H9 (cell line): ENCODE data around the gene ENOX2. TPM values are rescaled to one million over a fixed set of nuclear protein-coding genes. Genes with fewer than 3 reads are reported as not detected.

Experiments
- DNase-seq: peaks from one replicate; pipeline ENCODE4 v3.0.0-alpha.2; 2017
- H2AFZ ChIP-seq: one replicate; pipeline ENCODE4 v1.6.1; 2013; ENCODE audit warnings: mild to moderate bottlenecking, low read length, control low read depth, moderate library complexity
- H2AK5ac ChIP-seq: 2 replicates; pipeline ENCODE4 v1.6.1; 2013; ENCODE audit warnings: low read length, control low read depth, mixed read lengths; ENCODE audit not compliant: insufficient read length
- H2BK120ac ChIP-seq: one replicate; pipeline ENCODE4 v1.6.1; 2013; ENCODE audit warnings: low read depth, mild to moderate bottlenecking, low read length, control low read depth, inconsistent platforms; ENCODE audit not compliant: poor library complexity, severe bottlenecking
- H2BK12ac ChIP-seq: 2 replicates; pipeline ENCODE4 v1.6.1; 2013; ENCODE audit warnings: low read length, control low read depth, mixed read lengths, low read depth; ENCODE audit not compliant: insufficient read length
- H2BK15ac ChIP-seq: 2 replicates; pipeline ENCODE4 v1.6.1; 2013; ENCODE audit warnings: low read depth, low read length, control low read depth
- H2BK20ac ChIP-seq: one replicate; pipeline ENCODE4 v1.6.1; 2013; ENCODE audit warnings: low read depth, mild to moderate bottlenecking, low read length, control low read depth, inconsistent platforms; ENCODE audit not compliant: poor library complexity, severe bottlenecking
- H2BK5ac ChIP-seq: 2 replicates; pipeline ENCODE4 v1.6.1; 2013; ENCODE audit warnings: low read length, control low read depth, mixed read lengths; ENCODE audit not compliant: insufficient read length
- H3K14ac ChIP-seq: 2 replicates; pipeline ENCODE4 v1.6.1; 2013; ENCODE audit warnings: low read length, control low read depth; ENCODE audit not compliant: insufficient read depth
- H3K18ac ChIP-seq: 2 replicates; pipeline ENCODE4 v1.6.1; 2013; ENCODE audit warnings: low read depth, mild to moderate bottlenecking, mixed read lengths, low read length, control low read depth; ENCODE audit not compliant: insufficient read length
- H3K23ac ChIP-seq: 2 replicates; pipeline ENCODE4 v1.6.1; 2013; ENCODE audit warnings: low read length, control low read depth, mixed read lengths, low read depth; ENCODE audit not compliant: insufficient read length
- H3K23me2 ChIP-seq: 2 replicates; pipeline ENCODE4 v1.6.1; 2013; ENCODE audit warnings: low read depth, mild to moderate bottlenecking, mixed read lengths, low read length, control low read depth; ENCODE audit not compliant: insufficient read length, poor library complexity, severe bottlenecking
- H3K27ac ChIP-seq: 2 replicates; pipeline ENCODE4 v1.5.1; 2013; ENCODE audit warnings: low read length, control low read depth, mixed read lengths, low read depth; ENCODE audit not compliant: insufficient read length
- H3K27me3 ChIP-seq: 2 replicates; pipeline ENCODE4 v1.6.1; 2013; ENCODE audit warnings: low read length, control low read depth, inconsistent platforms; ENCODE audit not compliant: insufficient read depth
- H3K4ac ChIP-seq: 2 replicates; pipeline ENCODE4 v1.6.1; 2013; ENCODE audit warnings: low read depth, mild to moderate bottlenecking, control low read depth, inconsistent platforms, low read length, moderate library complexity
- H3K4me1 ChIP-seq: 2 replicates; pipeline ENCODE4 v1.6.1; 2013; ENCODE audit warnings: low read length, control low read depth, inconsistent platforms; ENCODE audit not compliant: insufficient read depth
- H3K4me2 ChIP-seq: 2 replicates; pipeline ENCODE4 v1.6.1; 2013; ENCODE audit warnings: low read length, control low read depth, mixed read lengths; ENCODE audit not compliant: insufficient read length, insufficient read depth
- H3K56ac ChIP-seq: 2 replicates; pipeline ENCODE4 v1.6.1; 2013; ENCODE audit warnings: low read depth, mild to moderate bottlenecking, mixed read lengths, low read length, control low read depth; ENCODE audit not compliant: insufficient read length
- H3K79me1 ChIP-seq: 2 replicates; pipeline ENCODE4 v1.6.1; 2013; ENCODE audit warnings: low read depth, mild to moderate bottlenecking, moderate library complexity, low read length, control low read depth, inconsistent platforms; ENCODE audit not compliant: insufficient read depth, poor library complexity, severe bottlenecking
- H3K79me2 ChIP-seq: 2 replicates; pipeline ENCODE4 v1.6.1; 2013; ENCODE audit warnings: low read length, control low read depth, inconsistent platforms; ENCODE audit not compliant: insufficient read depth
- H3K9ac ChIP-seq: 2 replicates; pipeline ENCODE4 v1.6.1; 2013; ENCODE audit warnings: low read length, control low read depth, mixed read lengths; ENCODE audit not compliant: insufficient read length; ENCODE audit errors: extremely low read depth
- H3K9me3 ChIP-seq: one replicate; pipeline ENCODE4 v1.6.1; 2013; ENCODE audit warnings: low read depth, low read length, inconsistent platforms; ENCODE audit not compliant: control insufficient read depth
- H3T11ph ChIP-seq: one replicate; pipeline ENCODE4 v1.6.1; 2013; ENCODE audit warnings: mild to moderate bottlenecking, low read length, control low read depth, inconsistent platforms
- H4K20me1 ChIP-seq: one replicate; pipeline ENCODE4 v1.6.1; 2013; ENCODE audit not compliant: control insufficient read depth, insufficient read length, insufficient read depth
- H4K5ac ChIP-seq: 2 replicates; pipeline ENCODE4 v1.6.1; 2013; ENCODE audit warnings: low read depth, mild to moderate bottlenecking, mixed read lengths, low read length, control low read depth; ENCODE audit not compliant: insufficient read length
- H4K8ac ChIP-seq: replicated peaks from 2 replicates; pipeline ENCODE4 v1.6.1; 2013; ENCODE audit warnings: low read length, control low read depth, mixed read lengths, low read depth; ENCODE audit not compliant: insufficient read length
- H4K91ac ChIP-seq: 2 replicates; pipeline ENCODE4 v1.6.1; 2013; ENCODE audit warnings: low read depth, mild to moderate bottlenecking, moderate library complexity, mixed read lengths, low read length, control low read depth; ENCODE audit not compliant: insufficient read length
- H3K27ac Mint-ChIP-seq, 3 experiments: 2 replicates in 2 of 3; 3 replicates in 1 of 3; pipeline ENCODE4 v1.8.0; 2020 to 2021; ENCODE audit warnings: mixed read lengths in 3 of 3, mild to moderate bottlenecking in 1 of 3, moderate library complexity in 1 of 3
- H3K27me3 Mint-ChIP-seq: 2 replicates; pipeline ENCODE4 v1.8.0; 2021; ENCODE audit warnings: low read depth, mild to moderate bottlenecking, moderate library complexity, mixed read lengths
- H3K36me3 Mint-ChIP-seq, 3 experiments: 2 replicates in 2 of 3; 3 replicates in 1 of 3; pipeline ENCODE4 v1.8.0; 2020 to 2021; ENCODE audit warnings: low read depth in 3 of 3, mixed read lengths in 3 of 3; ENCODE audit not compliant: insufficient read depth in 1 of 3
- H3K4me1 Mint-ChIP-seq, 2 experiments: 2 replicates each; pipeline ENCODE4 v1.8.0; 2020; ENCODE audit warnings: mixed read lengths in 2 of 2
- H3K4me3 Mint-ChIP-seq, 2 experiments: 2 replicates in 1 of 2; 3 replicates in 1 of 2; pipeline ENCODE4 v1.8.0; 2020 to 2021; ENCODE audit warnings: mild to moderate bottlenecking in 2 of 2, mixed read lengths in 2 of 2, moderate library complexity in 1 of 2
- H3K9me3 Mint-ChIP-seq, 2 experiments: 2 replicates in 1 of 2; 3 replicates in 1 of 2; pipeline ENCODE4 v1.8.0; 2020; ENCODE audit warnings: mild to moderate bottlenecking in 2 of 2, mixed read lengths in 2 of 2, moderate library complexity in 1 of 2
- CTCF ChIP-seq: fragments of 200-600 bp; sonication (generic); conservative IDR thresholded peaks from 3 replicates; pipeline ENCODE4 v1.8.0; 2021; ENCODE audit warnings: antibody characterized with exemption, mild to moderate bottlenecking
- WGBS: extraction: QIAGEN DNeasy Blood & Tissue Kit; methylation state at CpG from one replicate; pipeline ENCODE4 v1.1.7; 2013; ENCODE audit warnings: missing lambda C conversion rate, low lambda C conversion rate, mixed read lengths; ENCODE audit not compliant: insufficient read length; ENCODE audit errors: extremely low coverage; 5-methylcytosine and 5-hydroxymethylcytosine counted together
- total RNA-seq: library from RNA; stranded (reverse); gene quantifications from 2 replicates; pipeline ENCODE4 v1.2.1, GENCODE V29; 2021

Gene ENOX2
- total RNA-seq, 1 experiment from 2014 or later, result 17.7 TPM

DNA sequence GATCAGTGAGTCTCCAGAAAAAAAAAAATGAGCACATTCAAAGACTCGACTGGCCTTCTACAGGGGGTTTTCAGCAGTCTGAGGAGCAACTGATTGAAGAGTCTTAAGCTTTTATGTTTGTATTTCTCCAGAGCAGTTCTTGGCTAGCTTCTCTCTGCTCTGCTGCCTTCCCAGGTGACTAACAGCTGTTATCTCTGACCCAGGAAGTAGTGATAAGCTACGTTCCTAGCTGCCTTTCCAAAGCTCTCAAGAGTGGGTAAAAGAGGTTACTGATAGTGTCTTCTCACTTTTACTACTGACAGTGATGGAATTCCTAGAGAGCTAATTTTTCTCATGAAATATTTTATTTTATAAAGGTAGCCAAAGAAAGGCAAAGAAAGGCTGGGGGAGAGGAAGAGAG, 66.6 kb downstream of the ENOX2 start:
- Histone ChIP-seq H3K79me2 (no peaks in the 10 kb centered on the region), H3K56ac (no peak overlapping the region), H2AK5ac (no peak overlapping the region), H3K23me2 (no peaks in the 10 kb centered on the region), H3K14ac (no peak overlapping the region), H4K5ac (no peak overlapping the region), H3T11ph (no peak overlapping the region), H4K91ac (no peak overlapping the region), H3K27ac (no peak overlapping the region), H2AFZ (no peak overlapping the region), H3K79me1 (no peaks in the 10 kb centered on the region), H2BK12ac (no peak overlapping the region), H3K9me3 (no peaks in the 10 kb centered on the region), H3K27me3 (no peaks in the 10 kb centered on the region), H2BK5ac (no peak overlapping the region), H2BK120ac (no peak overlapping the region), H2BK20ac (no peak overlapping the region), H3K23ac (no peak overlapping the region), H3K9ac (no peak overlapping the region), H4K20me1 (no peaks in the 10 kb centered on the region), H3K18ac (no peak overlapping the region), H3K4me1 (no peaks in the 10 kb centered on the region; the same call in 1 of the 2 replicates), H3K4me2 (no peak overlapping the region), H4K8ac (no peak overlapping the region), H3K4ac (no peak overlapping the region), H2BK15ac (no peak overlapping the region)
- no peaks in the 10 kb centered on the region for H3K27me3 Mint-ChIP-seq
- no peaks in the 10 kb centered on the region for H3K36me3 Mint-ChIP-seq
- H3K27ac Mint-ChIP-seq, result no peak overlapping the region
- H3K4me1 Mint-ChIP-seq, result peaks cover 21 to 27% of the 10 kb centered on the region in 2 experiments
- WGBS, result no CpG with 5 or more reads among the region's 2 CpGs
- H3K9me3 Mint-ChIP-seq, result no peaks in the 10 kb centered on the region
- TF ChIP-seq CTCF, result no peak
- no peak overlapping the region for H3K4me3 Mint-ChIP-seq
- DNase-seq, result no peak
